AG04450 (cell line): Measurements from ENCODE around the gene PVALEF. TPM values are rescaled to one million over a fixed set of nuclear protein-coding genes. Genes with fewer than 3 reads are reported as not detected.

Experiments used
- CTCF ChIA-PET: fragments of 300-600, 350-600 bp; formaldehyde crosslinking; extraction: SDS; loops from one replicate; lab custom pipeline; 2022; ENCODE audit warnings: antibody characterized with exemption, inconsistent platforms; lab: Charles Lee
- POLR2A ChIA-PET: fragments of 350-600 bp; formaldehyde crosslinking; extraction: SDS; loops from one replicate; lab custom pipeline; 2021; ENCODE audit warnings: antibody characterized with exemption, inconsistent platforms; lab: Yijun Ruan, JAX
- DNase-seq: peaks from one replicate; pipeline ENCODE4 v3.0.0-alpha.2; 2011; ENCODE audit warnings: low read depth, low spot score
- H3K27ac ChIP-seq: one replicate; pipeline ENCODE4 v1.5.1; 2012; ENCODE audit warnings: low read depth, low read length, control low read depth
- H3K27me3 ChIP-seq: one replicate; pipeline ENCODE4 v1.6.0; 2012; ENCODE audit warnings: low read length; ENCODE audit not compliant: control insufficient read depth, insufficient read depth
- H3K4me3 ChIP-seq: 2 replicates; pipeline ENCODE4 v1.5.1; 2011; ENCODE audit warnings: mild to moderate bottlenecking, low read depth, low read length, control low read depth
- H3K9me3 ChIP-seq: 2 replicates; pipeline ENCODE4 v1.5.1; 2012; ENCODE audit warnings: low read length; ENCODE audit not compliant: control insufficient read depth, insufficient read depth
- CTCF ChIP-seq: IDR thresholded peaks from 2 replicates; pipeline ENCODE4 v1.5.1; 2011; ENCODE audit warnings: low read depth, low read length, control low read depth, inconsistent platforms
- polyA plus RNA-seq: library from polyadenylated mRNA; depleted of rRNA; stranded (reverse); fragments of >200 nt; gene quantifications from 2 replicates; pipeline ENCODE4 v1.2.3, GENCODE V29; 2011; rRNA removed
- small RNA-seq: library from RNA; depleted of rRNA; stranded (forward); fragments of <200 nt; gene quantifications from one replicate; pipeline ENCODE3, GENCODE V24; 2012; ENCODE audit warnings: low read depth; ENCODE audit not compliant: insufficient read length

Gene PVALEF
- polyA plus RNA-seq, 1 experiment, result not detected

DNA sequence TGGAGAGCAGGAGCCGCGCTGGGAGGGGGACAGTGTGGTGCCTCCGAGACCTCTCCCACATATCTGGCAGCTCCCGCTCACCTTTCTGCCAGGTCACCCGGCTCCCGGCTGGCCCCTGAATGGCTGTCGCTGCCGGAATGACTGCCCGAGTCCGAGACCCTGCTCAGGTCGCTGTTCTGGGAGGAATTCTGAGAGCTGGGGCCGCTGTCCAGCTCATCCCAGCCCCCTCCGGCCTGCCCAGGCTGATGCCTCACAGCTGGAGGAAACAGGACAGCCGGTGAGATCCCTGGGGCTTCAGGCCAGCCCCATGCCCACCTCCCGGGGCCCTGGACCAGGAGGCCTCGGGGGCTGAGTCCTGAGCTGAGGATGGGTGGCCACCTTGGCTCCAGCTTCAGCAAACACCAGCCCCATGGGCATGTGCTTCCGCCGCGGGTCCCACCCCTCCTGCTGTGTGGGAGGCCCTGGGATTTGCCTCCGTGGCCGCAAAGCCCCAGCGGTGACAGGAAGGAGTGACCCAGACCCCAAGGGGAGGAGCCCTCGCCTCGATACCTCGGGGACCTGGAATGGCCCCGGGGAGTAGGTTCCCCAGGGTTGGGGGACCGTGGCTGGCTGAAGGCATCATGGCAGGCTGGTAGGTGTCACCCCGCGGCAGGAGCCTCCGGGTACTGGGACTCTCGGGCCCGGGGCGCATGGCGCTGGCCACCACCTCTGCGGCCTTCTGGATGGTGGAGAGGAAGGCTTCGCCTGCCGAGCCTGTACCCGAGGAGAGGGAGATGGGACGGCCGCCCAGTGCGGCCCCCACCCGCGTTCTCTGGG is 66.7 kb downstream of the PVALEF start:
- peaks cover 4% of the 10 kb centered on the region for H3K9me3 ChIP-seq

More for the DNA sequence above, 66.7 kb downstream of the PVALEF start:
- H3K27me3 ChIP-seq, result no peaks in the 10 kb centered on the region
- TF ChIP-seq CTCF, result no peak
- no peak for DNase-seq
- CTCF ChIA-PET, result no interaction called here
- no peak overlapping the region for H3K27ac ChIP-seq
- no peak overlapping the region for H3K4me3 ChIP-seq
- POLR2A ChIA-PET, result no interaction called here

Small RNA genes within 50 kb of the gene (small RNA-seq; reads per million reads assigned to genes)
- gene MIR1250, result not detected
- gene MIR3065, result 37.6 reads per million, percentile 84 among the genes with 10 or more reads in this experiment
- gene MIR657, result not detected

Other genes with a start within 250 kb of the PVALEF start
- gene CHMP6, start 173.7 kb upstream of the PVALEF start, polyA plus RNA-seq, result 25.2 and 27.3 TPM in 2 replicates
- gene BAIAP2, start 130.4 kb upstream of the PVALEF start, polyA plus RNA-seq, result 9.6 and 9.8 TPM in 2 replicates
- 0.16 TPM in 2 replicates for gene AATK, start 714 bp downstream of the PVALEF start, polyA plus RNA-seq
- 2.2 and 3.0 TPM in 2 replicates for gene CEP131, start 57.5 kb downstream of the PVALEF start, polyA plus RNA-seq
- 7.5 and 10.0 TPM in 2 replicates for gene TEPSIN, start 73.5 kb downstream of the PVALEF start, polyA plus RNA-seq
- 133 and 181 TPM in 2 replicates for gene NDUFAF8, start 73.8 kb downstream of the PVALEF start, polyA plus RNA-seq
- gene SLC38A10, start 129.8 kb downstream of the PVALEF start, polyA plus RNA-seq, result 29.3 and 40.8 TPM in 2 replicates
- gene BAHCC1, start 229.9 kb downstream of the PVALEF start, polyA plus RNA-seq, result 1.3 and 2.5 TPM in 2 replicates